Stimulated activated CD4-positive, alpha-beta T cell treated with anti-CD3 and anti-CD28 coated beads, Interleukin-4, amount 100 ng/mL, for 48 hours (primary cell): ENCODE measurements around the gene KLF11.
"Not testable (repeated sequence)": the region's sequence is repeated elsewhere in the genome, so short reads cannot be mapped to it uniquely, and the experiment has no call there.

Experiments
- DNase-seq, 2 donors: peaks; one replicate each; pipeline ENCODE4 v3.0.0-alpha.2; 2020; ENCODE audit warnings: low read depth in 2 of 2

The KLF11 gene

DNA sequence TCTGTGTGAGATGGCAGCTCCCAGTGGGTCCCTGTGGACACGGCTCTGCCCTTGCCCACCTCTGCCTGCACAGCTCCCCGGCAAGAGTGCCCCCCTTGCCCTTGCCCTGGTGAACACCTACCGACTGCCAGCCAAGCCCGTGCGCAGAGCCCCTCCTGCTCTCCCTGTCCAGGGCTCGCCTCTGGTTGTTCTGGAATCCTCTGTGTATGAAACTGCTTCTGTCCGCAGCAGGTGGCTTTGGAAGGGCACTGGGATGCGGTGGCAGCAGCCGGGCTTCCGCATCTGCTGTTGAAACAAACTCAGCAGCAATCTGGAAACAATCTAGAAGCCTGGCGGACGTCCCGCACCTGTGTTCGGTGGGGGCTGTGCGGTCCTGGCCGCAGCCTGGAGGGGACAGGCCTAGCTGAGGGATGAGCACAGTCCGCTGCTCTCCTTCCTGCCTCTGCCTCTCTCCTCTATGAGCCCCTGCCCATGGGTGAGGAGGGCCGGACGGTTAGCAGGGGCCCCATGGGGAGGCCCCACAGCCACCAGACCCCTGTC is 34.0 kb upstream of the KLF11 start:
- no peak for DNase-seq

DNA sequence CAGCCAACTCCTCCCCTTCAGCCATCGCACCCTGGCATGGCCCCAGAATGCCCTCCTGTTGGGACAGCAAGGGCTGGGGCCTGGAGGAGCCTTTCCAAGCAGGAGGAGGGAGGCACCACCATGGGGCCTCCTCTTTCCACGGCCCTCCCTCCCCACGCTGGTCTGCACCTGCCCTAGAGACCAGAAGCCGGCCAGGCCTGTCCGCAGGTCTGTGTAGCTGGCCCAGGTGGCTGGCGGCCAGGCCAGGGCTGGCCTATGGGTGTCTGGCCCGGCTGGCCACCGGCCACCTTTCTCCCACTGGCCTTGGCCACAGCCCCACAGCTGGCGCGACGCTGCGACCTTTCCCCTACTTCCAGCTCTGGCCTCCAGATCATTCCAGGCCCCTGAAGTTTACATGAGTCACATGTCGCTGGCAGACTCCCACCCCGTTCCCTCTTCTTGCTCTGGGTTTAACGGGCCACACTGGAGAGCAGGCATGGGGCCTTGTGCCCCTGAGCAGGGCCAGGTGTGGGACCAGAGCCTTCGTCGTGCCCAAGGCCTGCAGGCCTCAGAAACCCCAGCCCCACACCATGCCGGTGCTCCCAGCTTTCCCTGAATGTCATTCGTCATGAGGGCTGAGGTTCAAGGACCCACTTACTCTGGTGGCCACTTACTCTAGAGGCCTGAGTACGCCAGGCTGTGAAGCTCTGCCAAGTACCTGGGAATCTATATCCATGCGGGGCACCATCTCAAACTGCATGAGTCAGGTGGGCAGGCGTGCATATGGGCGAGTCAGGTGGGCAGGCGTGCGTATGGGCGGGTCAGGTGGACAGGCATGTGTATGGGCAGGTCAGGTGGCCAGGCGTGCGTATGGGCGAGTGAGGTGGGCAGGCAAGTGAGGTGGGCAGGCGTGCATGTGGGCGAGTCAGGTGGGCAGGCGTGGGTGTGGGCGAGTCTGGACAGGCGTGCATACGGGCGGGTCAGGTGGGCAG is 33.3 kb upstream of the KLF11 start:
- no peak for DNase-seq

- DNase-seq: not testable (repeated sequence)
Measured at GRCh38 chr2:10010861-10011605, 32.3 kb upstream of the KLF11 start.

GRCh38 chr2:10011606-10012325 is 31.6 kb upstream of the KLF11 start:
- not testable (repeated sequence) for DNase-seq

GRCh38 chr2:10012366-10012962 is 30.9 kb upstream of the KLF11 start:
- DNase-seq: not testable (repeated sequence)

DNA sequence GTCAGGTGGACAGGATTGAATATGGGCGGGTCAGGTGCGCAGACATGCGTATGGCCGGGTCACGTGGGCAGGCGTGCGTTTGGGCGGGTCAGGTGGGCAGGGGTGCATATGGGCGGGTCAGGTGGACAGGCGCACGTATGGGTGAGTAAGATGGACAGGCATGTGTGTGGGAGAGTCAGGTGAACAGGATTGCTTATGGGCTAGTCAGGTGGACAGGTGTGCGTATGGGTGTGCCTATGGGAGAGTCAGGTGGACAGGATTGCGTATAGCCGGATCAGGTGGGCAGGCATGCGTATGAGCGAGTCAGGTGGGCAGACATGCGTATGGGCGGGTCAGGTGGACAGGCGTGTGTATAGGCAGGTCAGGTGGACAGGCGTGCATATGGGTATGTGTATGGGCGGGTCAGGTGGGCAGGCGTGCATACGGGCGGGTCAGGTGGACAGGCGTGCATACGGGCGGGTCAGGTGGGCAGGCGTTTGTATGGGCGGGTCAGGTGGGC is 30.3 kb upstream of the KLF11 start:
- no peak for DNase-seq

- not testable (repeated sequence) for DNase-seq
Measured at GRCh38 chr2:10013651-10014417, 29.5 kb upstream of the KLF11 start.

GRCh38 chr2:10014418-10015190 is 28.7 kb upstream of the KLF11 start:
- no peak for DNase-seq

- not testable (repeated sequence) for DNase-seq
Measured at GRCh38 chr2:10015376-10015989, 27.9 kb upstream of the KLF11 start.

- no peak for DNase-seq
Measured at GRCh38 chr2:10016001-10016801, 27.1 kb upstream of the KLF11 start.

DNA sequence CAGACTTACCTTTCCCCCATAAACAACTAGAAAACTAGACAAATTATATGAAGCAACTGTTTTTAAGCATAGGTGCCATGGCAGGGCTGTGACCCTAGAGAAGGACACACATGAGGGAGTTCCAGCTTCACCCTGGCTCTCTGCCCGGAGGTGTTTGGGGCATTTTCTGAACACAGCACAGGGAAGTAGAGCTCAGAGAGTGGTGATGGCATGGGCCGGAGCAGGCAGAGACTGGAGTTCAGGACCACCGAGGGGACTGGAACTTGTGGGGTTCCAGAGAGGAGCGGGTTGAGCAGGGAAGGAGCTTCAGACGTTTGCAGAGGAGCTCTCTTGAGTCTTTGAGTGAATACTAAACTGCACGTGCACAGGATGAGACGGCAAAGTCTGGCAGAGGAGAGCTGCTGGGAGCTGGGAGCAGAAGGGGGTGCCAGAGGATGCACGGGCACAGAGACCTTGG is 26.5 kb upstream of the KLF11 start:
- DNase-seq: no peak

DNA sequence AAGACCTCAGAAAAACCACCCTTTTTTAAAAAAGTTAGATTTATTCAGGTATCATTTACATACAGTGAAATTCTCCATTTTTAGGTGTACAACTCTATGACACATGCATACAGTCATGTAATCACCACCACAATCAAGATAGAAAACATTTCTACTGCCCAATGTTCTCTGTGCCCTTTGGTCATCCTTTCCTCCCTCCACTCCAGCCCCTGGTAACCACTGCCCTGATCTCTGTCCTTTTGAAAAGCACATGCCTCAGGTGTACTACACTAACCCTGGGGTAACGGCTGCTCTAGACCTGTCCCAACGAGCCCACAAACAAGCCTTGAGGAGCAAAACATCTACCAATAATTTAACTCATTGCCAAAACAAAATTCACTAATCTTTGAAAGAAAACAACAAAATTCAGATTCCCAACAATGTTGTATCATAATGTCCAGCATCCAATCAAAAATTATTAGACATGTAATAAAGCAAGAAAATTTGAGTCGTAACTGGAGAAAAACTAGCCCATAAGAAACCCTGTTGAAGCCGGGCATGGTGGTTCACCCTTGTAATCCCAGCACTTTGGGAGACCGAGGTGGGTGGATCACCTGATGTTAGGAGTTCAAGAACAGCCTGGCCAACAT is 25.9 kb upstream of the KLF11 start:
- DNase-seq: no peak

DNA sequence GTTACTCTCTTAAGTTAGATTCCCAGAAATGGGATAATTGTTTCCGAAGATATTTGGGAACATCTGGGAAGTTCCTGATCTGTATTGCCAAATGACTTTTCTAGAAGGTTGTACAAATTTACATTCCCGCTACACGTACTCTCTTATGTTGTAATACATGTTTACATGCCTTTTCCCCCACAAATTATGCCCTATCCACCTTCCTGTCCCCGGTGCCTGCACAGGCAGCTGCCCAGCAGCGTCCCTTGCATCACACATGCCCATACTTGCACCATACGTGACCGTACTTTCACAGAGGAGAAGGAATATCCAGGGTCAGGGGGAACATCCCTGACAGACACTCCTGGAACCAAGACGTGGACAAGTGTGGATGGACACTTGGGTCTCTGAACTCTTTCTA is 24.2 kb upstream of the KLF11 start:
- no peak for DNase-seq

- DNase-seq: no peak
Measured at GRCh38 chr2:10019602-10020400, 23.5 kb upstream of the KLF11 start.

- DNase-seq: no peak
Measured at GRCh38 chr2:10022041-10022421, 21.3 kb upstream of the KLF11 start.

DNA sequence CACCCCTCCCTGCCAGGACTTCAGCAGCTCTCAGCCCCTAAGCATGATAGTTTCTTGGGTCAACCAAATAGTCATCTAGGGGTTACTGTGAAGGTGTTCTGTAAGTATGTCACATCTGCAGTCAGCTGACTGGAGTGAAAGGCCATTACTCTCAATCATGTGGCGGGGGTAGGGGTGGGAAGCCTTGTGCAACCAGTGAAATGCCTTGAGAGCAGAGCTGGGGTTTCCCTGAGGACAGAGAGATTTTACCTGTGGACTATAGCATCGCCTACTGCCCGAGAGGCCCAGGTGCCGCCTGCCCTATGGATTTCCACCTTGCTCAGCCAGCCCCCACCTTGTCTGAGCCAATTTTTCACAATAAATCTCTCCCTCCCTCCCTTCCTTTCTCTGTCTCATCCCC is 20.9 kb upstream of the KLF11 start:
- DNase-seq: no peak
